ENCODE measurements around the gene RASAL2. TPM values are rescaled to one million over a fixed set of nuclear protein-coding genes. Genes with fewer than 3 reads are reported as not detected.
"Not testable (repeated sequence)": the region's sequence is repeated elsewhere in the genome, so short reads cannot be mapped to it uniquely, and the experiment has no call there.

Gene RASAL2
- total RNA-seq, 1 donor from 2014 or later: 29.0 TPM

- DNase-seq: no peak
Observed at GRCh38 chr1:178495158-178495557, 401.3 kb downstream of the RASAL2 start.

DNA sequence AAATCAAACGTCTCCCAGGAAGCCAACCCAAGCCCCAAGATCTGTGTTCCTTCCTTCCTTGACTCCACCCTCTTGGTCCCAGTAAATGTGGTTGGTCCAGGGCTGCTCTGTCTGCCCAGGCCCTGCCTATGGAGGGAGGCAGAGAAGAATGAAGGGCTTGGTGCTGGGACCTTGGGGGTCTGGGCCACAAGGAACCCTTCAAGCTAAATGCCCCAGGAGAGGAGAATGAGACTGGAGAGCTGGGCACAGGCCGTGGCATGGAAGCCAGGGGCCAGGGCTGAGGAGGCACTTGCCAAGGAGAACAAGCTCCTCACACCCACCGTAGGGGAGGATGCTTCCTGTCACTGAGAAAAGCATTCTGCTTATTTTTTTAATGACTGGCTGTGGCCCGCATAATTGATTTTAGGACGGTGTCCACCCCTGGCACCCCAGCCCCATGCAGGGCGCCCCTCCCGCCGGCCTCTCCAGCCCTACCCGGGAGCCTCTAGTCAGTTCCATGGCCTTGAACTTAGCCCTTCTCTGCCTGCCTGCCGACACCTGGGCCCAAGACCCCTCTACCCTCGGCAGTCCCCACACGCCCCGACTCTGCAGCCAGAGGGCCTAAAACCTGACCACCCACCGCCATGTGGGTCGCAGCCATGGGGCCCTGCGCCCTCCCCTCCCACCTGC is 402.0 kb downstream of the RASAL2 start:
- no peak for DNase-seq

GRCh38 chr1:178496410-178497135 is 402.7 kb downstream of the RASAL2 start, which contains the start of gene CLEC20A:
Gene CLEC20A, minus strand, starts transcription at chr1:178496964. Its CDS starts 25 bp downstream, at chr1:178496939.
- DNase-seq: no peak

- no peak for DNase-seq
Observed at GRCh38 chr1:178497903-178498478, 404.1 kb downstream of the RASAL2 start.

GRCh38 chr1:178498896-178499675 is 405.2 kb downstream of the RASAL2 start:
- DNase-seq: no peak

- no peak for DNase-seq
Observed at GRCh38 chr1:178500091-178500770, 406.3 kb downstream of the RASAL2 start.

- DNase-seq: no peak
Observed at GRCh38 chr1:178500936-178501554, 407.1 kb downstream of the RASAL2 start.

- DNase-seq: peak; percentile 81
Observed at GRCh38 chr1:178501705-178502329, 407.9 kb downstream of the RASAL2 start.

DNA sequence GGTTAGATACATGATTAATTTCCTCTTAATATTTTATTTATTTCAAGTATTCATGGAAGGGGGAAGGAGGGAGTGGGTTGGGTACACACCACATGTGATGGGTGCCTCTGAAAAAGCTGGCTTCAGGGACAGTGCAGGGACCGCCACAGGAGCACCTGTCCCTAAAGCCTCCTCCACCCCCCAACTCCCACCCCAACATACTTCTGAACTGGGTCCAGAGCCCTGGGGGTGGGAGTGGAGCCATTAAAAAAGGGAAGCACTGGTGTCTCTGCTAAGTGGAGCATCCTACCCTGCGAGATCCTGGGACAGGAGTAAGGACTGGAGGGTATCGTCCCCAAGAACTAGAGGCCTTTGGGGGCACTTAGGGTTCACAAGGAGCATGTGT is 408.4 kb downstream of the RASAL2 start:
- DNase-seq: no peak

DNA sequence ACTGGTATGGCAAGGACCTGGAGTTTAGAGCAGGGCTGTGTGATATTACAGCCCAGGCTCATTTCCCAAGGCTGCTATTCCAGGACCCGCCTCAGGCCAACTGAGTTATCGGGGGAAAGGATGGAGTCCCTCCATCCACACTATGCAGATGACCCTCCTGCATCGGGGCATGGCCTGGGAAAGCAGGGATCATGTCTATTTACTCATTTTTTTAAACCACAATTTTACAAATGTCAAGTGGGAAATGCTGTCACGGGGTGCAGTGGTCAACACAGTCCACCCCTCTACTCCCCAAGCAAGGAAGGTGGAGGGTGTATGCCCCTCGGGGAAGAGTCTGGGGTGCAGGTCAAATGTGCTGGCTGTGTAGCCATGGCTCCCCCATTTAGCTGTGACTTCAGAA is 409.0 kb downstream of the RASAL2 start:
- no peak for DNase-seq

- not testable (repeated sequence) for DNase-seq
Observed at GRCh38 chr1:178503316-178503715, 409.4 kb downstream of the RASAL2 start.

DNA sequence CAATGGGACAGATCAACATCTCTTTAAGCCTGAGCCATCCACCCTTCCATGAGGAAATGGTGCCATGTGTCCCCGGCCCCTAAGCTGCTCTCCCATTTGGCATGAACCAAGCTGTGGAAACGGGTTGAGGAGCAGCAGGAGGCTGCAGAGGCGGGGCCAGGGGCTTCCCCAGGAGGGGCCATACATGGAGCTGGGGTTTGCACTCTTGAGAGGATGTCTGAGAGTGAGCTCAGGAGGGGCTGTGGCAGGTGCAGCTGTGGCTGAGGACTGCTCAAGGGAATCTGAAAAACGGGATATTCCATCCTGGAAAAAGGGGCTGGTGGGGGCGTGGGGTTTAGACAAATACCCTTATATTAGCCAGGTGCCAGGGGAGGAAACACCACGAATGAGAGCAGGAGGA is 409.9 kb downstream of the RASAL2 start:
- no peak for DNase-seq

DNA sequence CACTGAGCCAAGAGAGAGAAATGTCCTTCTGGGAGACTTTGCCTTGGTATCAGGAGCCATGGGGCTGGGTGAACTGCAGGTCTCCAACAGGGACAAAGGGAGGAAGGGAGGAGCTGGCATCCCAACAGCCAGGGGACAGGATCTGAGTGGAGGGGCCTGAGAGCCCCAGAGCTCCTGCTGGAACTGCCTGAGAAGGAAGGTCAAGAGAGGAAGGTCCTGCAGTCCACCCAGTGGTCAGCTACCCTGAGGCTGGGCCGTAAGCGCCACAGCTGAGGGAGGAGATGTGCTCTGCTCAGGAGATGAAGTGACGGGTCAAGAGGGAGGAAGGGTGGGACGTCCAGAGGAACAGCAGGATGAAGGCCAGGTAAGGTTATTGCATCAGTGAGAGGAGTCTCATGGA is 410.4 kb downstream of the RASAL2 start:
- DNase-seq: no peak

DNA sequence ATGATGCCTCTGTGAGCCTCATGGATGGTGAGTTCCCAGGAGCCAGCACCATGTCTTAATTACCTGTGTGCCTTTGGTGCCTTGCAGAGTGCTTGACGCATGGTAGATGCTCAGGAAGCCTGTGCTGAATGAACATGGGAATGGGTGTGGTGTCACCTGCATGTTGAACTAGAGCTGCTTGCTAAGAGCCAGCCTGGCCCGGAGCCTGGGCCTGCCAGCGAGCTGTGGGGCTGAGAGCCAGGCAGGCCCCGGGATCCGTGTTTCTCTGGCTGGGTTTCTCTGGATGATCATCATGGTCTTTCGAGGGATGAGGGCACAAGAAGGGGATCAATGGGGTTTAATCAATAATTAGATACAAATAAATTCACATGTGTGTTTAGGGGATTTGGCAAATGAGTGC is 412.3 kb downstream of the RASAL2 start:
- no peak for DNase-seq

DNA sequence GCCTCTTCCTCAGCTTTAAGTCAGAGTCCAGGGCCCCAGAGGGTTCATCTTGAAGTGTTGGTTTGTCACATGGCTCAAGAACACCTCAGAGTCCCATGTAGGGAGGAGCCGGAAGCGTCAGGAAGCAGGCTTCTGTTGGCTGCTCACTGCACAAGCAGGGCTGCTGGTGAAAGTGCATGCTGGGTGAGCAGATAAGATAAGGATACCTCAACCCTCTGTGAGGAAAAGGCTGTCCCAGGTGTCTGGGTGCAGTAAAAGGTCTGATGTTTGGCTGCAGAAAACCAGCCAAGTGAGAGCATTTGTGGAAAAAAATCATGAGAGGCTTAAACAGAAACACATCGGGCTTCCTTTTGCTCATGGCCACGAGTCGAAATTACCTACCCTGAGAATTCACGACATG is 412.8 kb downstream of the RASAL2 start:
- no peak for DNase-seq

GRCh38 chr1:178509414-178510007 is 415.6 kb downstream of the RASAL2 start:
- no peak for DNase-seq

- DNase-seq: no peak
Observed at GRCh38 chr1:178510155-178510554, 416.3 kb downstream of the RASAL2 start.

DNA sequence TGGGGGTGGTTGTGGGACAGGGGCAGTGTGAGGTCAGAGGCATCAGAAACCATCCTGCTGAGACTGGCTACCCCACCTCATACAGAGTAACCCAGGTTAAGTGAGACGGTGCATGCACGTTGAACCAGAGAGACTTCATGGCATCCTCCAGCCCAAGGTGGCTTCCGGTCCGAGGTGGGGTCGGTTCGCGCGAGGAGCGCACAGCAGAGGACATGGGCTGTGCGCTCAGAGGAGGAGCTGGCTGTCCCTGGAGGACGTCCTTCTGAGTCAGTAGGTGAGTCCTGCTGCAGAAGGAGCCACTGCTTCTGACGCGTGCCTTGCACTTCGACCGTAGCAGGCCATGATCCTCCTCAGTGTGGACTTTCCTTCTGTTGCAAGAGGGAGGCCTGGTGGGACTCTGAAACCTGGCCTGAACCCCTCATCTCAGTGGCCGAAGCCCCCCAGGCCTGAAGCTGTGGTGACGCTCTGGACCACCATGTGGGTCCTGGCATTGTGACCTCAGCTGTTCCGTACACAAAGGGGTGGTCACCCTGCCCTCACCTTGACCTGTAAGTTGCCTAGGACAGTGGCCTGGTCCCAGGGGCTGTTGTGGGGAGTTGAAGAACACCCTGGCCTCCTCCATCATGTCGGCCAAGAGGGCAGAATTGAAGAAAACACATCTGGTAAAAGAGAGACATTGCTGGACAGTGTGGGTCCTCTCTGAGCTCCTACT is 418.8 kb downstream of the RASAL2 start, which contains the start of gene TEX35:
Gene TEX35, plus strand, starts transcription at position 544 of the 712 bp plus-strand sequence. Its CDS starts 80 bp downstream, at position 624.
- no peak for DNase-seq

DNA sequence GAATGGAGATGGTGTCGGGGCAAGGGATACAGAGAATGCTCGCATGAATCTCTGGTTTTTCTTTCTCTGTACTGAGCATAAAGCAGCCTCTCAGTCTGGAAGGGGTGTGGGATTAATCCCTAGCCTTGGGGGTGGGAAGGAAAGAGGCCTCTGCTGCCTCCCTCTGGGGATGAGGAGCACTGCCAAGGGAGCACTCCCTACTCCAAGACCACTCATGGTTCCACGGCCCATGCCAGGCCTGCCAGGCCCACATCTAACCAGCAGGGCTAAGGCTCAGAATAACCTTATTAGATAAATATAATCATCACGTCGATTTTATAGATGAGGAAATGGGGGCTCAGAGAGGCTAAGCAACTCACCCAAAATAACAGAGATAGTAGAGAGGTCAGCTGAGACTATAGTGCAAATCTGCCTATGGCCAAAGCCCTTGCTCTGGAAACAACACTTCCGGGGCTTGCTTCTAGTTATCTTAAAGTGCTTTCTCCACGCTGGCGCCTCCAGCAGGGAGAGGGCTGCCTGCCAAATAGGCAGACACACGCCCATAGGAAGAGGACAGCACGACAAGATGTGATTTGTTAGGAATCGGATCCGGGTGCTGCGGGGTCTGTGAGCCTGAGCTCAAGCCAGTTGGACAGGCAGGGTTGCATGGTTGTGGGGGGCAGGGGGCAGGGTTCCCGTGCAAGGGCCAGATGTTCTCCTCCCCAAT is 419.5 kb downstream of the RASAL2 start:
- DNase-seq: peak; percentile 29

Measured in tongue (tissue), 2 donors.